Effector CD8-positive, alpha-beta T cell (primary cell): ENCODE data around the gene KIF1A.

Experiments
- DNase-seq: peaks from one replicate; lab custom pipeline; 2025; lab: John Stamatoyannopoulos, UW

KIF1A gene

DNA sequence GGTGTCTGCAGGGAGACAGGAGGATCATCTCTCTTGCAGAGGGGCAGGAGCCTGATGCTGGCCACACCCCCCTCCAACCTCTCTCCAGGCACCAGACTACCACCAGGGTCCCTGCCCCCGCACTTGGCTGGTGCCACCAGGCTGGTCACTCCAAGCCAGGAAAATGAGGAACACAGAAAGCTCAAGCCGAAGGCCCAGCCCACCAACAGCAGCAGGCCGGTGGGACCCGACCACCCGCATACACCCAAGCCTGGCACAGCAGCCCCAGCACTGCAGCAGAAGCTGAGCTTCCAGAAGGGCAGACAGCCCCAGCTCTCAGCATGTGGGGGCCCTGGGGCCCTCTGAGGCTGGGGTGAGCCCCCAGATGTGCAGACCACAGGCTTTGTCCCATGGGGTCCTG, 52.7 kb downstream of the KIF1A start:
- DNase-seq: no peak

- DNase-seq: no peak
Observed at GRCh38 chr2:240766072-240766471, 53.9 kb downstream of the KIF1A start.

DNA sequence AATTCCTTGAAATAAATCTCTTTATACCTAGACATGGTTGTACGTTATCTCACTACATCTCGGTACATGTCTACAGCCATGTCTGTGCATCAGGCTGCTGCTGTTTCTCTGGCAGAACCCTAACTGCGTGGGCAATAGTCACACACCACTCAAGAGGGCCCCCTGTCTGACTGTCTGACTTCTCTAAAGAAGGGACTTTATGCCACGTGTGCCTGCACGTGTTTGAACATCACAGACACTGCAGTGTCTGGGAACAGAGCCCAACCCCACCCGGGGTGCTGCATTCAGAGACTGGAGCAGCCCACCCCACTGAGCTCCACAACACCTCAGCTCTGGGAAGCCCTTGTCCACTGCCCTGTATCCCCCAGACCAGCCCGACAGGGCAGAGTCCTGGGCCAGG, 55.0 kb downstream of the KIF1A start:
- no peak for DNase-seq

- no peak for DNase-seq
Observed at GRCh38 chr2:240764605-240765004, 55.4 kb downstream of the KIF1A start.

GRCh38 chr2:240762971-240763370, 57.0 kb downstream of the KIF1A start:
- no peak for DNase-seq

- no peak for DNase-seq
Observed at GRCh38 chr2:240762249-240762648, 57.8 kb downstream of the KIF1A start.

GRCh38 chr2:240760576-240761246, 59.3 kb downstream of the KIF1A start:
- DNase-seq: no peak

GRCh38 chr2:240760121-240760520, 59.9 kb downstream of the KIF1A start:
- no peak for DNase-seq

GRCh38 chr2:240759459-240759858, 60.6 kb downstream of the KIF1A start:
- DNase-seq: no peak

DNA sequence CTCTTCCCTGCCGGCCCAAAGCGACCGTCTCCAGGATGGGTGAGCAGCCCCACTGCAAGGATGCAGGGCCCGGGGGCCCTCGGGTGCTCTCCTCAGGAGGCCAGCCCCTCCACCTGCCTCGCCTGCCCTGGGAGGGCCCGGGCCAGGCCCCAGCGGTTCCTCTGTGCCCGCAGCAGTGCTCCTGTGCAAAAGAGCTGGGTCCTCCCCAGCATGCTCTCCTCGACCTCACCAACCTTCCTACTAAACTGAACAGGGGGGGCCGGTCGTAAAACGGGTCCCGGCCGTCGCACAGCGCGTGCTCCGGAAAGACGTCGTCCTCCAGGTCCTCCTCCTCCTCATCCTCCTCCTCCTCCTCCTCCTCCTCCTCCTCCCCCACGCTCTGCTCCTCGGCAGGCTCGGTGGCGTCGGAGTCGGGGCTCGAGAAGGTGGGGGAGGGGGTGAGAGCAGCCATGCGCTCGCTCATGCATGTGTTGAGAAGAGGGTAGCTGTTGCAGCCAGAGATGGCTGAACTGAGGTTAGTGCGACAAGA, 62.9 kb downstream of the KIF1A start:
- no peak for DNase-seq

- DNase-seq: no peak
Observed at GRCh38 chr2:240752209-240752608, 67.8 kb downstream of the KIF1A start.

- no peak for DNase-seq
Observed at GRCh38 chr2:240750409-240750808, 69.6 kb downstream of the KIF1A start.

DNA sequence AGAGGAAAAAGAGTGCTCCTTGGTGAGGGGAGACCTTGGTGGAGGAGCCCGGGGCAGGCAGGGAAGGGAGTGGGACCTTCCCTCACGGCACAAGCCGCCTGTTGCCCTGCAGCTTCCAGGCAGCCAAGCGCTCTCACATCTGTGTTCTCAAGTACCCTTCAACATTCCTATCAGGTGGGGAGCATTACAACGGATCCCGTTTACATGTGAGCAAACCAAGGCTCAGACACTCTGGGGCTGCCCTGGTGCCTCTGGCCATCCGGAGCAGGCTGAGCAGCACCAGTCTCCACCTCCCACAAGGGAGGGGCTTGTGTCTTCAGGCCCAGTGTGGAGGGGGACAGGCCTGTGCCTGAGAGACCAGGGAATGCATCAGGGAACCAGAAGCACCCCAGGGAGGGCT, 70.5 kb downstream of the KIF1A start:
- DNase-seq: no peak

GRCh38 chr2:240747256-240747655, 72.8 kb downstream of the KIF1A start:
- no peak for DNase-seq

DNA sequence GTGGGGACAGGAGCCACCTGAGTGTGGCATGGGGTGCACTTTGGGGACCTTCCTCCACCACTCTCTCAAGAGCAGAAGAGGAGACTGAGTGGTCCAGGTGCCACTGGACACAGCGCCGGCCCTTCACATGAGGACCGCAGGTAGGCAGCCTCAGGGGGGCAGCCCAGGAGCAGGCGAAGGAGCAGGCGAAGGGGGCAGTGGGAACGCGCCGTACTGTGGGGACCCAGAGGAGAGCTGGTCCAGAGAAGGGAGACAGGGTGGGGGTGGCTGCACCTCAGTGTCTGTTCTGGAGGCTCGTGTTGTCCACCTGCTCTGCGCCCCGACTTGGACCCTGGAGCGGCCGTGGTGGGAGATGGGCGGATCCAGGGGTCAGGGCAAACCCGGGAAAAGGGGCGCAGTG, 73.3 kb downstream of the KIF1A start:
- DNase-seq: no peak

- no peak for DNase-seq
Observed at GRCh38 chr2:240745962-240746361, 74.1 kb downstream of the KIF1A start.

- no peak for DNase-seq
Observed at GRCh38 chr2:240745456-240745855, 74.6 kb downstream of the KIF1A start.

- no peak for DNase-seq
Observed at GRCh38 chr2:240742602-240743095, 77.4 kb downstream of the KIF1A start.

DNA sequence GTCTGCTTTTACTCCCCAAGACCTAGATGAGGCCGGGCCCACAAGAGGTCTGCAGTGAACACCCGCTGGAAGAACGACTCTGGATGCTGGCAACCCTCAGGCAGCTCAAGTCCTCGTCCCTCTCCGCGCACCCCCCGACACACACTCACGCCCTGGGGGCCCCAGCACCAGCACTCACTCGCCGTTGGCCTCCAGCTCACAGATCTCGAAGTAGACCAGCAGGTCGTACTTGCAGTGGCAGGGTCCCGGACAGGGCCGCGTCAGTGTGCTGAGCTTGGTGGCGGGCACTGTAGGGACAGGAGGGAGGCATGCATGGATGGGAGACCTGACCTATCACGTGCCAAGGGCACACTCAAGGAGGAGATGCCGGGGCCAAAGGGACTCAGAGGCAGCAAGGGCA, 78.9 kb downstream of the KIF1A start:
- DNase-seq: no peak

GRCh38 chr2:240739797-240740196, 80.2 kb downstream of the KIF1A start:
- DNase-seq: no peak

- no peak for DNase-seq
Observed at GRCh38 chr2:240737958-240738357, 82.1 kb downstream of the KIF1A start.

DNA sequence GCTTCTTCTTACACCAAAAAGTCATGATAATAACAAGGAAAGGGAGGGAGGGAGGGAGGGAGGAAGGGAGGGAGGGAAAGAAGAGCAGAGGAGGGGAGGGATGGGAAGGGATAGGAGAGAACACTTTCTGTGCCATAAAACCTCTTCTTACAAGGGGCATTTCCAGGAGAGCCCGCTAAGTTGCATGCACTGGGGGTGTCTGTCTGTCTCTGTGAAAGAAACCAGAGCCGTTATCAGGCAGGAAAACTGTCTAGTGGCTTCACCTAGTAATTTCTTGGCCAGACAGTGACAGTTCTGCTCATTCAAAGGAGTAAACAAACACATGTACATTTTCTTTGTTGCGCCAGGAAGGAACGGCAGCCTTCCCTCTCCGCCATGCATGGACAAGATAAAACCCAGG, 82.5 kb downstream of the KIF1A start:
- DNase-seq: no peak

DNA sequence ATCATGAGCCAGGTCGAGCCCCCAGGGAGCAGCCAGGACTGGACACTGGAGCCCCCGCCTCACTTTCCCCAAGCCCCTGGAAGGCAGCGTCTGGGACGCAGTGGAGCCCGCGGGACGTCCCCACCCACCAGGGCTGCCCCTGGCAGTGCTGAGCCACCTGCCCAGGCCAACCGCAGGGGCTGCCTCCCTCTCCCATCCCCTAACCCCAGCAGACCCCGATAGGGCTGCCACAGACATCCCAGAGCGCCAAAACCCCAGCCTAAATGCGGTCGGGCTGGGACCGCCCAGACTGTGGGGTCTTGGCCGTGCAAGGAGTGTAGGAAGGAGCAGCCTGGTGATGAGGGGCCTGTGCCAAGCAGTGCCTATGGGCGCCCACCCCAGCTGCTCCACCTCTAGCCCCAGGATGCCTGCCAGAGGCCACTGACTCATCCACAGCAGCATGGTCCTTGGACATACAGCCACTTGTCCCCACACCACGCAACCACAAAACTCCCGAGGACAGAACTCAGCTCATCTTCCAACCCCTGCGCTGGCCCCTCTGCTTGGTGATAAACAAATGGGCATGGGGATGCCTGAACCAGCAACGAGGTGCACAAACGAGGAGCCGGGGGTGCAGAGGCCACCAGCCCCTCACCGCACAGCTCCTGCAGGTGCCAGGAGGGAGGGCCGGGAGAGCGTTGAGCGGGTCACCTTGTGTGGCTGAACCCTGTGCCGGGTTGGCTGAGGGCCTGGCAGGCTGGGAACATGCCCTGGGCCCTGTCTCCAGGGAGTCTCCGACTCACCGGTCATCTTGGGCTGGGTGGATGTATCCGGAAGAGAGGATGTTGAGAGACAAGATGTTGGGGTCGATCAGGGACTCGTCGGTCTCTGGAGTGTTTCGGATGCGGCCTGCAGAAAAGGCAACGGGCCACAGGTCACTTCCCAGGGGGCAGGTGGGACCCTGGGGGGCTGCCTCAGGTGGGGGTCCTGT, 83.5 kb downstream of the KIF1A start:
- no peak for DNase-seq
